HG03025 (cell line): Measurements from ENCODE around the gene SUCLG1.
"Not testable (repeated sequence)": the region's sequence is repeated elsewhere in the genome, so short reads cannot be mapped to it uniquely, and the experiment has no call there.

Experiments used
- ATAC-seq: cut with Tn5 transposase; IDR thresholded peaks from one replicate; pipeline ENCODE4 v1.9.1; 2021; ENCODE audit warnings: mild to moderate bottlenecking, moderate library complexity; ENCODE audit not compliant: unreplicated experiment, low FRiP score

Gene SUCLG1

GRCh38 chr2:84425310-84425709 is 33.8 kb downstream of the SUCLG1 start:
- ATAC-seq, result no peak

GRCh38 chr2:84424152-84424551 is 34.9 kb downstream of the SUCLG1 start:
- ATAC-seq, result no peak

- no peak for ATAC-seq
These were observed 37.3 kb downstream of the SUCLG1 start for GRCh38 chr2:84421791-84422190.

GRCh38 chr2:84421197-84421596 is 37.9 kb downstream of the SUCLG1 start:
- ATAC-seq, result no peak

- ATAC-seq, result no peak
These were observed 41.5 kb downstream of the SUCLG1 start for GRCh38 chr2:84417453-84418145.

GRCh38 chr2:84409531-84409930 is 49.5 kb downstream of the SUCLG1 start:
- no peak for ATAC-seq

GRCh38 chr2:84402111-84402510 is 57.0 kb downstream of the SUCLG1 start:
- not testable (repeated sequence) for ATAC-seq

GRCh38 chr2:84399839-84400238 is 59.2 kb downstream of the SUCLG1 start:
- ATAC-seq, result not testable (repeated sequence)

- no peak for ATAC-seq
These were observed 63.3 kb downstream of the SUCLG1 start for GRCh38 chr2:84395820-84396219.

- ATAC-seq, result no peak
These were observed 64.5 kb downstream of the SUCLG1 start for GRCh38 chr2:84394628-84395027.

GRCh38 chr2:84393829-84394228 is 65.3 kb downstream of the SUCLG1 start:
- no peak for ATAC-seq

GRCh38 chr2:84389794-84390193 is 69.3 kb downstream of the SUCLG1 start:
- no peak for ATAC-seq

GRCh38 chr2:84388921-84389490 is 70.1 kb downstream of the SUCLG1 start:
- no peak for ATAC-seq

GRCh38 chr2:84388133-84388532 is 70.9 kb downstream of the SUCLG1 start:
- ATAC-seq, result no peak

GRCh38 chr2:84386336-84387040 is 72.6 kb downstream of the SUCLG1 start:
- ATAC-seq, result no peak

- no peak for ATAC-seq
These were observed 75.8 kb downstream of the SUCLG1 start for GRCh38 chr2:84383271-84383670.

GRCh38 chr2:84380875-84381274 is 78.2 kb downstream of the SUCLG1 start:
- ATAC-seq, result no peak

- no peak for ATAC-seq
These were observed 80.1 kb downstream of the SUCLG1 start for GRCh38 chr2:84378960-84379359.

GRCh38 chr2:84375020-84375419 is 84.1 kb downstream of the SUCLG1 start:
- no peak for ATAC-seq

GRCh38 chr2:84373866-84374265 is 85.2 kb downstream of the SUCLG1 start:
- no peak for ATAC-seq
